HepG2 (cell line): ENCODE measurements around the gene CNTF. TPM values are rescaled to one million over a fixed set of nuclear protein-coding genes. Genes with fewer than 3 reads are reported as not detected.
A peak's percentile ranks its signal among the peaks of the same experiment; 100 is the strongest.

Experiments used
- ATAC-seq: fragments of 200-7000 bp; cut with Tn5 transposase; 3 replicates; pipeline ENCODE4 v1.9.1; 2020; ENCODE audit warnings: mild to moderate bottlenecking, moderate library complexity
- BruUV-seq: library from RNA; stranded (reverse); fragments of 400-500 nt; replicated peaks from 2 replicates; lab custom pipeline; 2021; lab: Mats Ljungman, UMichigan
- CTCF ChIA-PET: fragments of 300-600 bp; formaldehyde crosslinking; extraction: SDS; loops from one replicate; lab custom pipeline; 2021; ENCODE audit warnings: low total read pairs, inconsistent platforms, low intra/inter-chr PET ratio; lab: Yijun Ruan, JAX
- POLR2A ChIA-PET: fragments of 350-600 bp; sonication (Branson Sonifier 250); formaldehyde crosslinking; loops from one replicate; lab custom pipeline; 2020; ENCODE audit warnings: antibody characterized with exemption, inconsistent platforms; lab: Yijun Ruan, JAX
- DNase-seq: peaks from one replicate; pipeline ENCODE4 v3.0.0-alpha.2; 2015; ENCODE audit warnings: low spot score
- FAIRE-seq: peaks from 3 replicates; lab custom pipeline; 2011; peaks lifted over from hg19 to GRCh38; lab: Jason Lieb, UNC
- H2AFZ ChIP-seq: one replicate; pipeline ENCODE4 v1.6.1; 2011; ENCODE audit warnings: low read length, inconsistent platforms
- H3K27ac ChIP-seq: fragments of 300-600 bp; 3 replicates; pipeline ENCODE4 v1.8.0; 2011; ENCODE audit warnings: mixed run types, mild to moderate bottlenecking, mixed read lengths, low read length, inconsistent platforms; ENCODE audit not compliant: insufficient read depth; ENCODE audit errors: extremely low read length
- H3K27me3 ChIP-seq, 2 experiments: fragments of 200-600 bp in 1 of 2; 2 replicates in 1 of 2; 3 replicates in 1 of 2; pipeline versions ENCODE4 v1.6.0 to v1.8.0; 2011; ENCODE audit warnings: low read length in 2 of 2, mild to moderate bottlenecking in 2 of 2, moderate library complexity in 2 of 2, inconsistent platforms in 1 of 2; ENCODE audit not compliant: insufficient read depth in 2 of 2, control insufficient read depth in 1 of 2
- H3K36me3 ChIP-seq, 2 experiments: fragments of 200-600 bp in 1 of 2; replicated peaks in 1 of 2; 2 replicates in 1 of 2; 3 replicates in 1 of 2; pipeline versions ENCODE4 v1.5.1 to v1.8.0; 2011; ENCODE audit warnings: low read length in 2 of 2, inconsistent platforms in 1 of 2; ENCODE audit not compliant: insufficient read depth in 2 of 2, control insufficient read depth in 1 of 2
- H3K4me1 ChIP-seq: 2 replicates; pipeline ENCODE4 v1.5.1; 2012; ENCODE audit warnings: low read length, inconsistent platforms; ENCODE audit not compliant: insufficient read depth
- H3K4me2 ChIP-seq: 2 replicates; pipeline ENCODE4 v1.6.0; 2011; ENCODE audit warnings: low read depth, low read length, inconsistent platforms
- H3K4me3 ChIP-seq, 3 experiments: fragments of 200-600 bp in 1 of 3; sonication (generic), shearing (Covaris generic) in 1 of 3; replicated peaks in 1 of 3; 2 replicates each; pipeline ENCODE4 v1.5.1; 2011 to 2016; ENCODE audit warnings: low read length in 3 of 3, inconsistent platforms in 2 of 3, low read depth in 2 of 3, mild to moderate bottlenecking in 2 of 3, control low read depth in 1 of 3, mixed read lengths in 1 of 3; ENCODE audit not compliant: insufficient read depth in 1 of 3
- H3K79me2 ChIP-seq: one replicate; pipeline ENCODE4 v1.6.1; 2011; ENCODE audit warnings: low read length, inconsistent platforms; ENCODE audit not compliant: insufficient read depth
- H3K9ac ChIP-seq: 2 replicates; pipeline ENCODE4 v1.6.0; 2011; ENCODE audit warnings: mild to moderate bottlenecking, low read depth, low read length, inconsistent platforms; ENCODE audit not compliant: insufficient read depth
- H3K9me3 ChIP-seq: 2 replicates; pipeline ENCODE4 v1.5.1; 2012; ENCODE audit warnings: mild to moderate bottlenecking, low read length
- H4K20me1 ChIP-seq: 2 replicates; pipeline ENCODE4 v1.6.0; 2011; ENCODE audit warnings: inconsistent platforms, mild to moderate bottlenecking, low read length, moderate library complexity; ENCODE audit not compliant: insufficient read depth
- MAFF ChIP-seq: IDR thresholded peaks from 2 replicates; pipeline ENCODE4 v1.6.1; 2011; ENCODE audit warnings: low read depth, low read length, improper control_type of control experiment
- MAFG ChIP-seq: sonication (generic); formaldehyde crosslinking; IDR thresholded peaks from 2 replicates; pipeline ENCODE4 v1.5.1; 2020; ENCODE audit warnings: mild to moderate bottlenecking, missing genetic modification reagents
- MAFK ChIP-seq, 2 experiments: IDR thresholded peaks in 1 of 2; conservative IDR thresholded peaks in 1 of 2; 2 replicates each; pipeline ENCODE4 v1.6.1; 2011; ENCODE audit warnings: improper control_type of control experiment in 2 of 2, low read length in 2 of 2
- PLRG1 ChIP-seq: fragments of 450-650 bp; conservative IDR thresholded peaks from 2 replicates; pipeline ENCODE4 v1.6.1; 2016
- RBM22 ChIP-seq: fragments of 200-400 bp; formaldehyde crosslinking; optimal IDR thresholded peaks from 2 replicates; pipeline ENCODE3; 2017; ENCODE audit warnings: mild to moderate bottlenecking, low read length, moderate library complexity
- STAT5B ChIP-seq: sonication (generic); formaldehyde crosslinking; IDR thresholded peaks from 2 replicates; pipeline ENCODE4 v1.4.0; 2020; ENCODE audit warnings: missing genetic modification reagents
- TBL1XR1 ChIP-seq: fragments of 150-350 bp; IDR thresholded peaks from 2 replicates; pipeline ENCODE4 v1.6.1; 2014; ENCODE audit warnings: borderline replicate concordance, low read length; ENCODE audit not compliant: partially characterized antibody
- ZFAT ChIP-seq: sonication (generic); formaldehyde crosslinking; conservative IDR thresholded peaks from 2 replicates; pipeline ENCODE4 v1.8.1; 2023; ENCODE audit warnings: missing genetic modification reagents, inconsistent platforms
- ZNF775 ChIP-seq: sonication (generic); formaldehyde crosslinking; IDR thresholded peaks from 2 replicates; pipeline ENCODE4 v1.4.0; 2020; ENCODE audit warnings: missing genetic modification reagents, mild to moderate bottlenecking, moderate library complexity, borderline replicate concordance
- WGBS: methylation state at CpG from one replicate; pipeline ENCODE4 v1.1.6; 2017; ENCODE audit warnings: low lambda C conversion rate; 5-methylcytosine and 5-hydroxymethylcytosine counted together
- in situ Hi-C: cut with HindIII; loops from 2 replicates; pipeline ENCODE4 v1.10.0; 2017; ENCODE audit warnings: low pct_unique_long_range_greater_than_20kb; ENCODE audit not compliant: extremely low pct_ligation_motif_present
- intact Hi-C: fragments of 100-400 bp; cut with micrococcal nuclease; formaldehyde crosslinking; loops from one replicate; pipeline ENCODE4 v1.10.0; 2022; ENCODE audit not compliant: unreplicated experiment
- polyA plus RNA-seq, 8 experiments: library from polyadenylated mRNA; depleted of rRNA in 3 of 8; stranded (reverse) in 7 of 8; unstranded in 1 of 8; fragments of >200 nt; fragmentation: Illumina TruSeq in 4 of 8; extraction: Trizol in 4 of 8; gene quantifications; 2 replicates each; pipeline versions ENCODE4 v1.2.1 to v1.2.3, GENCODE V29; 2011 to 2016; ENCODE audit warnings: low read depth in 4 of 8, missing spikeins in 1 of 8, mixed read lengths in 1 of 8; ENCODE audit not compliant: insufficient read depth in 1 of 8
- total RNA-seq, 5 experiments: library from RNA; depleted of rRNA; stranded (reverse); fragments of >200 nt; fragmentation: Illumina TruSeq; extraction: Trizol; gene quantifications; 2 replicates each; pipeline ENCODE4 v1.2.3, GENCODE V29; 2016; ENCODE audit warnings: low read depth in 1 of 5
- TF ChIP-seq, protein P1 (sequence below): sonication (generic); formaldehyde crosslinking; IDR thresholded peaks from 2 replicates; pipeline ENCODE4 v1.5.1; 2020; ENCODE audit warnings: mild to moderate bottlenecking, missing genetic modification reagents
- TF ChIP-seq, protein P2 (sequence below): IDR thresholded peaks from 2 replicates; pipeline ENCODE4 v1.6.1; 2016; ENCODE audit warnings: missing genetic modification reagents, missing compliant biosample characterization

The CNTF gene
- total and polyA plus RNA-seq, 2 of the 13 experiments (the other 11 are each of a cell fraction or from before 2014, with no cell fraction given), result 0.51 to 2.3 TPM

DNA sequence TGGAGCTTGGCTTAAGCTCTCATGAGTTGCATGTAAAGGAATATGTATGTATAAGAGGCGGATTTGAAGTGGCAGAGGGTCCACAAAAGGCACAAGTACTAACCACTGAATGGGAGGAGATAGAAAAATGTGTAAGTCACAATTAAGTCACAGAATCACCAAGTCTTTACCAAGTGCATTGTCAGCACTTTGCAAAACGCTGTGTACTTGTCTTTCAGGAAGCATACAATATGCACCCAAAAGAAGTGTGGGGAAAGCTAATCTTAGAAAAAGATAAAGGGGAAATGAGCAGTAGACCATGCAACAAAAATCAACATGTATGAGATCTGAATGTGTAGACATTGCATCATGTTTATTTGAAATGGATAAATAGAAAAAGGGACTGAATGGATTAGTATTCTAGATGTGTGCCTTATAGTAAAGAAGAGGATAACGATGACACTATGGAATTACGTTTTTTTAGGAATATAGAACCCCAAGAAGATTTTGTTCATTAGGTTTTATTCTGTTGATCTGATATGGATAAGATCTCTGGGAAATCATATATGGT is 4.5 kb downstream of the CNTF start:
- FAIRE-seq (no peak), ATAC-seq (no peak), DNase-seq (no peak)
- Histone ChIP-seq H3K36me3 (peaks cover 3 to 30% of the 10 kb centered on the region in 2 experiments), H4K20me1 (no peaks in the 10 kb centered on the region), H3K4me1 (no peaks in the 10 kb centered on the region), H3K4me3 (no peak overlapping the region), H3K79me2 (no peaks in the 10 kb centered on the region), H3K27ac (no peak overlapping the region), H3K27me3 (no peaks in the 10 kb centered on the region), H3K4me2 (no peak overlapping the region), H3K9ac (no peak overlapping the region), H3K9me3 (no peaks in the 10 kb centered on the region), H2AFZ (no peak overlapping the region)
- TF ChIP-seq MAFK (conservative IDR thresholded peaks at IDR 0.05 in 1 of 2, IDR thresholded peaks at IDR 0.05 in 1 of 2; ENCODE audit: low read length in 2 of 2), result peak; percentile 87 to 94
- no peak for TF ChIP-seq ZNF775 (CRISPR knock-in tag)
- TF ChIP-seq, protein P1, sequence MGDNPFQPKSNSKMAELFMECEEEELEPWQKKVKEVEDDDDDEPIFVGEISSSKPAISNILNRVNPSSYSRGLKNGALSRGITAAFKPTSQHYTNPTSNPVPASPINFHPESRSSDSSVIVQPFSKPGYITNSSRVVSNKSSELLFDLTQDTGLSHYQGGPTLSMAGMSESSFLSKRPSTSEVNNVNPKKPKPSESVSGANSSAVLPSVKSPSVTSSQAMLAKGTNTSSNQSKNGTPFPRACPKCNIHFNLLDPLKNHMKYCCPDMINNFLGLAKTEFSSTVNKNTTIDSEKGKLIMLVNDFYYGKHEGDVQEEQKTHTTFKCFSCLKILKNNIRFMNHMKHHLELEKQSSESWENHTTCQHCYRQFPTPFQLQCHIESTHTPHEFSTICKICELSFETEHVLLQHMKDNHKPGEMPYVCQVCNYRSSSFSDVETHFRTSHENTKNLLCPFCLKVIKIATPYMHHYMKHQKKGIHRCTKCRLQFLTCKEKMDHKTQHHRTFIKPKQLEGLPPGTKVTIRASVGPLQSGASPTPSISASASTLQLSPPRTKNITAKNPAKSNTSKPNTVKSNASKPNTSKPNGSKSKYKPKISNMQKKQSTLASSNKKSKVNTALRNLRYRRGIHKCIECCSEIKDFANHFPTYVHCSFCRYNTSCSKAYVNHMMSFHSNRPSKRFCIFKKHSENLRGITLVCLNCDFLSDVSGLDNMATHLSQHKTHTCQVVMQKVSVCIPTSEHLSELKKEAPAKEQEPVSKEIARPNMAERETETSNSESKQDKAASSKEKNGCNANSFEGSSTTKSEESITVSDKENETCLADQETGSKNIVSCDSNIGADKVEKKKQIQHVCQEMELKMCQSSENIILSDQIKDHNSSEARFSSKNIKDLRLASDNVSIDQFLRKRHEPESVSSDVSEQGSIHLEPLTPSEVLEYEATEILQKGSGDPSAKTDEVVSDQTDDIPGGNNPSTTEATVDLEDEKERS (CRISPR knock-in tag), result no peak
- peak; percentile 91 for TF ChIP-seq MAFF
- ChIA-PET POLR2A (no interaction called here), CTCF (no interaction called here)
- no TSS peak for BruUV-seq
- WGBS, result 88% methylated on average over 4 of the region's 4 CpGs
- in situ Hi-C loops (loop anchor here (10.0 kb wide), 1 partner anchor 62 kb away; no protein-coding TSS in a partner anchor), intact Hi-C loops (no loop called here)

DNA sequence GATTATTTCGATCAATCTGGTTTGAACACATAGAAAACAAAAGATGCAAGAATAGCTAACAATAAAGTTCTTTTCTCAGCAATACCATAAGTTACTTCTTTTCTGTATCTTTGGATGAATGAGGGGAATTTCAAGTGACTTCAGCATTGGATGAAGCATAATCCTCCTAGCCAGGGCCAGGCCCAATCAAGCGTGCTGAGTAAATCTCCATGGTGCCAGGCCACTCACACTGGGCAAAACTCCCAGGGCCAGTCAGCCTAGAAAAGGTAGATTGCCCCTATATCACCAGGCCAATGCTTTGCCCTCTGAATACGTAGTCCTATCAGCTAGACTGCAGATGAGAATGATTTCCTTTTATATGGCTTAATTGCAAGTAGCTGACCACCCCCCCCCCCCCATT is 6.0 kb downstream of the CNTF start:
- no peak overlapping the region for H3K27ac ChIP-seq
- no peaks in the 10 kb centered on the region for H3K4me1 ChIP-seq
- H3K4me2 ChIP-seq, result no peak overlapping the region
- POLR2A ChIA-PET, result no interaction called here
- H2AFZ ChIP-seq, result no peak overlapping the region
- CTCF ChIA-PET, result no interaction called here
- intact Hi-C loops (no loop called here), in situ Hi-C loops (loop anchor here (10.0 kb wide), 1 partner anchor 64 kb away; no protein-coding TSS in a partner anchor)
- no TSS peak for BruUV-seq
- no peaks in the 10 kb centered on the region for H3K79me2 ChIP-seq
- peaks cover 2 to 19% of the 10 kb centered on the region in 2 experiments for H3K36me3 ChIP-seq
- DNase-seq (no peak), FAIRE-seq (no peak), ATAC-seq (no peak)
- H3K9ac ChIP-seq, result no peak overlapping the region
- no peaks in the 10 kb centered on the region for H3K9me3 ChIP-seq
- WGBS, result 99% methylated on average over 3 of the region's 3 CpGs
- no peaks in the 10 kb centered on the region for H3K27me3 ChIP-seq
- no peak overlapping the region for H3K4me3 ChIP-seq
- TF ChIP-seq PLRG1 (no peak), ZFAT (CRISPR knock-in tag) (no peak), TBL1XR1 (no peak), RBM22 (peak; percentile 21), MAFG (CRISPR knock-in tag) (no peak), STAT5B (CRISPR knock-in tag) (no peak)
- TF ChIP-seq, protein P2, sequence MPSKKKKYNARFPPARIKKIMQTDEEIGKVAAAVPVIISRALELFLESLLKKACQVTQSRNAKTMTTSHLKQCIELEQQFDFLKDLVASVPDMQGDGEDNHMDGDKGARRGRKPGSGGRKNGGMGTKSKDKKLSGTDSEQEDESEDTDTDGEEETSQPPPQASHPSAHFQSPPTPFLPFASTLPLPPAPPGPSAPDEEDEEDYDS (CRISPR knock-in tag), result no peak
- no peaks in the 10 kb centered on the region for H4K20me1 ChIP-seq
